GM20431 (cell line): ENCODE results near the gene CUL3.
"Not testable (repeated sequence)": the region's sequence is repeated elsewhere in the genome, so short reads cannot be mapped to it uniquely, and the experiment has no call there.

Source experiments
- in situ Hi-C: fragments of 300-500 bp; cut with MseI, MboI; formaldehyde crosslinking; loops from one replicate; pipeline ENCODE4 v1.15.0; 2020; ENCODE audit warnings: low sequenced_read_pairs; ENCODE audit not compliant: unreplicated experiment

Gene CUL3

DNA sequence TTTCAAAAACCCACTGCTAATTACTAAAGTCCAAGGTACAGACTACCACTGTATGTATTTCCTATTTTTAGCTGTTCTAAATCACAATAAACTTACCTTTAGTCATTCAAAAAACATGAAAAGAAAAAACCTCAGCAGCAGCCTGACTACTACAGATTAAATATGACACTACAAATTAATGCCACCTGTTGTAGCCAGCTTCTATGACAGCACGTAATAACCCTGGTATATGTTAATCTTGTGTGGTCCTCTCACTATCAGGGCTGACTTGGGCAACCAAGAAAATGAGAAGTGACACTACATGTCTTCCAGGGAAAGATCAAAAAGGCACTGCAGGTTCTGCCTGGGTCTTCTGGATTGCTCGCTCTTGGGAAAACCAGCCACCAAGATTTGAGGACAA lies 92.6 kb downstream of the CUL3 start:
- in situ Hi-C loops, result no loop called here

DNA sequence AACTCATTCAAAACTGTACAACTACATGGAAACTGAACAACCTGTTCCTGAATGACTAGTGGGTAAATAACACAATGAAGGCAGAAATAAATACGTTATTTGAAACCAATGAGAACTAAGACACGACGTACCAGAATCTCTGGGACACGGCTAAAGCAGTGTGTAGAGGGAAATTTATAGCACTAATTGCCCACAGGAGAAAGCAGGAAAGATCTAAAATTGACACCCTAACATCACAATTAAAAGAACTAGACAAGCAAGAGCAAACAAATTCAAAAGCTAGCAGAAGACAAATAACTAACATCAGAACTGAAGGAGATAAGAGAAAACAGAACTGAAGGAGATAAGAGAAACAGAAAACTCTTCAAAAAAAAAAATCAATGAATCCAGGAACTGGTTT lies 97.2 kb downstream of the CUL3 start:
- in situ Hi-C loops, result not testable (repeated sequence)

- in situ Hi-C loops, result not testable (repeated sequence)
Observed at GRCh38 chr2:224485081-224486014, 99.8 kb downstream of the CUL3 start.

DNA sequence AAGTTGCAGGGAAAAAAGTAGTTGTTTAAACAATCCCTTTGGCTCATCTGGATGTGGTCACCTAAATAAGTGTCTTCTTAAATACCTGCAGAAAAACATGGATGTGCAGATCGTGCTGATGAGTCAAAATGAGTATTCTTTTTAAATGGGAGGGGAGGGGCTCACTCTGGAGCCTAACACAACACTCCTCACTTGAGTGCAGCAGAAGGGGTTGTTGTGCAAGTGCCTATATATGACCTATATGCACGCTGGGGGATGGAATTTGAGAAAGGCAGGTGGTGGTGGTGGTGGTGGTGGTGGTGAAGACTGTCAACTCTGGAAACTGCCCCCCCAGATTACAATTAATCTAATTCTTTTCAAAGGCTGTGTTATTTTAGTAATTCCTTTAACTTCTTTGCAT lies 105.3 kb downstream of the CUL3 start:
- in situ Hi-C loops, result no loop called here

GRCh38 chr2:224472827-224473226 lies 112.3 kb downstream of the CUL3 start:
- in situ Hi-C loops, result no loop called here

- in situ Hi-C loops, result no loop called here
Observed at GRCh38 chr2:224472137-224472536, 113.0 kb downstream of the CUL3 start.

GRCh38 chr2:224469374-224469964 lies 115.7 kb downstream of the CUL3 start:
- in situ Hi-C loops, result no loop called here

GRCh38 chr2:224466304-224466895 lies 118.8 kb downstream of the CUL3 start:
- in situ Hi-C loops, result no loop called here

GRCh38 chr2:224461391-224461790 lies 123.8 kb downstream of the CUL3 start:
- in situ Hi-C loops, result no loop called here

DNA sequence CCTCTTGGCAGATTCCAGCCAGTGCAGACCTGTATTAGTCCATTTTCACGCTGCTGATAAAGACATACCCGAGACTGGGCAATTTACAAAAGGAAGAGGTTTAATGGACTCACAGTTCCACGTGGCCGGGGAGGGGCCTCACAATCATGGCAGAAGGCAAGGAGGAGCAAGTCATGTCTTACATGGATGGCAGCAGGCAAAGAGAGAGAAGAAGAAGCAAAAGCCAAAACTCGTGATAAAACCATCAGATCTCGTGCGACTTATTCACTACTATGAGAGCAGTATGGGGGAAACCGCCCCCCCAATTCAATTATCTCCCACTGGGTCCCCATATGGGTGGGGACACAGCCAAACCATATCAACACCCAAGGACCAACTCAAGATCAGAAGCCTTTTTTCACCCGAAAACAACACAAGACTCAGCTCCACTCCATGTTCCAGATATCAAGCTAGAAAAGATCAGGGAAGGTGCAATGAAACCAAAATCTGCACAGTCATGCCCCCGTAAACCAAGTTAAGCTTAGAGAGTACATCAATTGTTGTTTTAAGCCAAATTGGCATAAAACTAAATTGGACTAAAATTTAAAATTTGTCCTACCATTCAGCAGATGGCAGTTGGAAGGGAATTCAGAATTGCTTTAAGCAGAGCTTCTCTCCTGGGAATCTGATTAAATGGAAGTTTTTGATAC lies 127.6 kb downstream of the CUL3 start:
- in situ Hi-C loops, result no loop called here

DNA sequence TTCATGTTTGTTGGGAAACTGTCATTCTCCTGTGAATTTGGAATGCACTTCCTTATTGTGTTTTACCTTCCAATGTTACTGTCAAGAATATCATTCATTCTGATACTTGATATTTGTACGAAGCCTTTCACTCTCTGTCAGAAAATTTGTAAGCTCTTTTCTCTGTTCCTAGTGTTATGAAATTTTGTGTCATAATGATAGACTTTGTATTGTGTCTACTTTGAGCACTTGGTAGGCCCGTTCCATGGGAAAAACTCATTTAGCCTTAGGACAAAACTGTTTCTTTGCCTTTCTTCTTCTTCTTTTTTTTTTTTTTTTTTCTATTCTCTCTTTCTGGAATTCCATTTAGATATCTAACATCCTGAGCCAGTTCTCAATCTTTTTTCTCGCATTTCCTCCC lies 131.3 kb downstream of the CUL3 start:
- in situ Hi-C loops, result no loop called here

- in situ Hi-C loops, result no loop called here
Observed at GRCh38 chr2:224449212-224450147, 135.7 kb downstream of the CUL3 start.

DNA sequence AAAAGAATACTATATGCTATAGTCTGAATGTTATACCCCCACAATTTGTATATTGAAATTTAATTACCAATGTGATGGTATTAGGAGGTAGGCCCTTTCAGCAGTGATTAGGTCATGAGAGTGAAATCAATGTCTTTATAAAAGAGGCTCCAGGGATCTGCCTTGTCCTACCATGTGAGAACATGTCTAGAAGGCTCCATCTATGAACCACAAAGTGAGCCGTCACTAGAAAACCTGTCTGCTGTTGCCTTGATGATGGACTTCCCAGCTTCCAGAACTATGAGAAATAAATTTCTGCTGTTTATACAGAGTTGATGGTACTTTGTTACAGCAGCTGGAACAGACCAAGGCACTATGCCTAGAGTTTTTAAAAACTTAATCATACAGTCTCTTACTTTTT lies 136.9 kb downstream of the CUL3 start:
- in situ Hi-C loops, result no loop called here

GRCh38 chr2:224444783-224445182 lies 140.4 kb downstream of the CUL3 start:
- in situ Hi-C loops, result no loop called here

DNA sequence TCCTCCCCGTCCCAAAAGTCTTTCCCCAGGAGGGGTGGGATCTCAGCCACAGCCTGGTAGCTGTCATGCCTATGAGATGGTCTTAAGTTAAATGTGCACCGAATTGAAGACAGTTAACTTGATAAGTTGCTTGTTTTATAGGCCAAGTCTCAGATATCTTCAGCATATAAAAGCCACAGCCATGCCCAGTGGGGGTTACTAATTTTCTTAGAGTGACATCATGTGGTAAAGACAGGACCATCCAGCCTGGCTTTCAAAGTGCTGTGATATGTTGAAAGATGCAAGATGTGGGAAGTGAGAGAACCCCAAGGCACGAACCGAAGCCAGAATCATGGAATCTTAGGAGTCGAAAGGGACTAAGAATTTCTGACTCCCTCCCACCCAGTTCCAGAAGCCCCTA lies 141.1 kb downstream of the CUL3 start:
- in situ Hi-C loops, result no loop called here

DNA sequence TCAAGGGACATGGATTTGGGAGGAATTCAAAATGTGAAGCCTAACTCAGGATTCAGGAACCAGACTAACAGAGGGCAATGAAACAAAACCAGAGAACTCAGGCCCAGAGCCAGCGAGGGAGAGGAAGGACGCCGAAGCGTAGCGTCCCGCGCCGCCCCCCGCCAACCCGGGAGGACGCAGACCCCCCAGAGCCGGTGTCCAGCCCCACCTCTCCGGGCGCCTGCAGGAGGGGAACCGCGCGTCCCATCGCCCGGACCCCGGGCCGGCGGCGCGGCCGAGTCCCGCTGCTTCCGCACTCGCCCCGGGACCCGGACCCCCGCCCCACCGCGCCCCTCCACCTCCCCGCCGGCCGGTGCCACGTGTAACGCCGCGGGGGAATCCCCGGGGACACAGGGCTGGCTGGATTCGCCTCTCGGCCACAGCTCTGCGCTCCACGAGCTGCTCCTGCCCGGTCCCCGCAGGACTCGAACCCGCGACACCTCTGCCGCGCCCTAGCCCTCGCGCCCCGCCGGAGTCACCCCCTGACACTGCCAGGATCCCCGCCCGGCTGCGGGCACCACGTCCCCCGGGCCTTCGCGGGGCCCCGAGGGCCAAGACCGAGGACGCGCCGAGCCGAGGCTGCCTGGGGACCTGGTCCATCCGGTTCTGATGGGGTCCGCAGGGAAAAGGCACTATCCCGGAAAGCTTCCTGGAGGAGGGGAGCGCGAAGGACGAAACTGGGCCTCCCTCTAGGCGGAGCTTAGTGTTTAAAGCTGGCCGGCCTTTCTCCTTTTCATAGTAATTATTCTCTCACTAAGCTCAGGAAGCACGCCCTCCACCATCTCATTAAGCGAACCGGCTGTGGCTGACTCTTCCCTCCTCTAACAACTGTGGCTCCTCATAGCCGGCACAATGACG lies 142.8 kb downstream of the CUL3 start:
- in situ Hi-C loops, result no loop called here

DNA sequence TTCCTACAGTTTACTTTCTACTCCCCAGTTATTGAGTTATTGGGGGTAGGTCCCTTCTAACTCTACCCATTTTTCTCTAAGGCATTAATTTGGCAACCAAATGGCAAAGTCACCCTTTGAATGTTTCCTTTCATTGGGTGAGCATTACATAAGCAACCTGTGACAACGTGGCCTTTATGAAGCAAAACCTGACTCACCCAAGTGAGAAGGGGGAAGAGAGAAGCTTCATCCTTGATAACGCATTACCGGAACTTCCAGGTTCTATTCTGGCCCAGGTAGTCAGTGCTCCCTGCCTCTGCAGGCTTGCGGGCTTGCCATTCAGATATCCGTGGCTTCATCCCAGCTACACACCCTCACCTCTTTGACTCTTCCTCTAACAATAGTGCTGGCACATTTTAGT lies 144.2 kb downstream of the CUL3 start:
- in situ Hi-C loops, result no loop called here

GRCh38 chr2:224438726-224439125 lies 146.4 kb downstream of the CUL3 start:
- in situ Hi-C loops, result no loop called here

DNA sequence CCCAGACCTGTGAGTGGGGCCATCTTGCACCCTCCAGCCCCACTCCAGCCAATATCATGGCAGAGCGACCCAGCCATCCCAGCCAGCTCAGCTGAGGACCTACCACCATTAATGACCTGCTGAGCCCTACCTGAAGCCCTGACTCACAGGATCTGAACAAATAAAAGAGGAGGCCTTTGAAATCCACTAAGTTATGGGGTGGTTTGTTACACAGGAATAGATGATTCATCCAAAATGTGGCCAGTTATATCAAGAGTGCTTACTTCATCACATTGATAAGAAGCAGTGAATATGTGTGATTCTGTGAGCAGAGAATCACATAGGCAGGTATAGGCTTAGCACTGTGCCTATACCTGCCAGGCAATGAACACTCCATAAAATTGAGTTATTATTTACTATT lies 148.5 kb downstream of the CUL3 start:
- in situ Hi-C loops, result no loop called here
